A375 (cell line): Measurements from ENCODE around the gene SLC6A7. TPM values are rescaled to one million over a fixed set of nuclear protein-coding genes. Genes with fewer than 3 reads are reported as not detected.

ENCODE experiments used
- total RNA-seq: library from RNA; depleted of rRNA; stranded (reverse); fragments of >200 nt; shearing (Covaris generic); gene quantifications from 2 replicates; pipeline ENCODE4 v1.2.3, GENCODE V29; 2014; rRNA removed

Gene SLC6A7
- total RNA-seq, result not detected in 2 replicates

DNA sequence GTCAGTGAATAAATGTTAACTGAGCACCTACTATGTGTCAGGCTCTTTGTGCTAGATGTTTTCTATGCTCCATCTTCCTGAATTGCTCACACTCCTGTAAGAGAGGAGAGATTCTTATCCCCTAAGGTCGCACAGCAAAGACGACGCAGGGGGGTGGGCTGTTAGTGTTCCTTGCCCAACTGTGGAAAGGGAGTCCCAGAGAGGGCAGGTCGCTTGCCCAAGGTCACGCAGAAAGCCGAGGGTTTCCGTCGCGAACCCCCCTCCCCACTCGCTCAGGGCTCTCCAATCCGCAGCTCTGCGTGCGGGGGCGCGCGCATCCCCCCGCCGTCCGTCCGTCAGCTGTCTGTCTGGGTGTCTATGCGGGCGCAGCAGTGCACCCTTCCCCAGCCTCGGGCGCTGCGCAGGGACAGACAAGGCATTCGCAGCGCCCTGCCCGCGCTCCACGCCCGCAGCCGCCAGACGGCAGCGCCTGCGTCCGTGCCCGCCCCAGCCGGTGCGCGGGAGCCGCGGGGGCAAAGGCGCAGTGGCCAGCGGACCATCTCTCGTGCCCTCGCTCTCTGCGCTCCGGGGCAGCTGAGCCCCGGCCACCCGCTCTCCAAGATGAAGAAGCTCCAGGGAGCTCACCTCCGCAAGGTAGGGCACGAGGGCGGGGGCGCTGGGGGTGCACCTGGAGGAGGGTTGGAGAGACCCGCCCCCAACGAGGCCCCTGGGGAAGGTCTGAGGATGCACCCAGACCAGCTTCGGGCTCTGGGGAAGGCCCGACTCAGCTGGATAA, at the start of gene SLC6A7:
SLC6A7 (plus strand) TSS at position 335 of the 775 bp plus-strand sequence; CDS start at position 601, 266 bp downstream.

DNA sequence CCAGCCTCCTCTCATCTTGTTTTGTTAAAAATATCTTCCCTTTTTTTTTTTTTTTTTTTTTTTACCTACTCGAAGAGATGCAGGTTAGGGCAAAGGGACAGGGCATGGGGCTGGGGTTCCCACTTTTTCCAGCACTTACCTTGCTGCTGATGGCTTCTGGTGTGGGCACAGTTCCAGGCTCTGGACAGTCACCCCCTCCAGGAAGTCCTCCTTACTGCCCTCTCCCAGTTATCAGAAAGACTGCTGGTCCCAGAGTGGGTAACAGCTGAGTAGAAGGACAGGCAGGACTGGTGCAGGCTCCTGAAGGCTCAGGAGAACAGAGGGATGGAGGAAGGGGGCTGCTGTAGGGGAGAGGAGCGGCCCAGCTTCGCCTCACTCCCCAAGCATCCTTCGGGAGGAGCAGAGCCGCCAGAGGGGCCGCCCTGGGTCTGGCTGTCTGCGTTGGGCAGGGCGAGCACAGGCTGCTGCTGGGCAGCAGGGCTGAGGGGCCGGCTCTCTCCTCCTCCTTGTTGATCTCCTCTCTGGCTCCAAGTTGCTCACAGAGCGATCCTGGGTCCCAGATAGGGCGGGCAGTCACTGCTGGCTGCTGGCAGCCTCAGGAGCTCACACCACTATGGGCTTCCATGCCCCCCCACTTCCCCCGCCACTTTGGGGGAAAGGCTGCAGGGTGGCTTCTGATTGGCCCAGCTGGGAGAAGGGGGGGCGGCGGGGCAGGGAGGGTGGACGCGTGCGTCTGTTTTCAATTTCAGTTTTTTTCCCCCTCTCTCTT, 34.4 kb upstream of the SLC6A7 start, which contains the start of gene PDGFRB:
PDGFRB (minus strand) TSS at position 588 of the 769 bp plus-strand sequence. CDS start 18,798 bp downstream, outside the sequence.

GRCh38 chr5:150166650-150167511, 23.0 kb upstream of the SLC6A7 start, which contains the start of gene CDX1:
Gene CDX1, plus strand, starts transcription at chr5:150166778. Its CDS starts 99 bp downstream, at chr5:150166877.

Other genes with a start within 250 kb of the SLC6A7 start
- gene PDE6A, start 245.3 kb upstream of the SLC6A7 start, total RNA-seq, result 0.11 and 0.49 TPM in 2 replicates
- 169 and 183 TPM in 2 replicates for gene SLC26A2, start 229.3 kb upstream of the SLC6A7 start, total RNA-seq
- gene TIGD6, start 189.4 kb upstream of the SLC6A7 start, total RNA-seq, result 5.7 and 7.5 TPM in 2 replicates
- 40.6 and 48.4 TPM in 2 replicates for gene HMGXB3, start 189.3 kb upstream of the SLC6A7 start, total RNA-seq
- 0.08 TPM in 1 of 2 replicates, not detected in the other for gene CSF1R, start 103.5 kb upstream of the SLC6A7 start, total RNA-seq
- gene PDGFRB, start 34.2 kb upstream of the SLC6A7 start, total RNA-seq, result 4.9 and 6.1 TPM in 2 replicates
- gene CDX1, start 23.3 kb upstream of the SLC6A7 start, total RNA-seq, result not detected in 2 replicates
- gene CAMK2A, start 99.7 kb downstream of the SLC6A7 start, total RNA-seq, result not detected in 2 replicates
- 0.26 TPM in 1 of 2 replicates, not detected in the other for gene ARSI, start 112.8 kb downstream of the SLC6A7 start, total RNA-seq
- 121 and 127 TPM in 2 replicates for gene TCOF1, start 167.6 kb downstream of the SLC6A7 start, total RNA-seq
- gene CD74, start 222.8 kb downstream of the SLC6A7 start, total RNA-seq, result 1,665 and 1,791 TPM in 2 replicates